IMR-90 (cell line): ENCODE data around the gene ASB14. TPM values are rescaled to one million over a fixed set of nuclear protein-coding genes. Genes with fewer than 3 reads are reported as not detected.
"Not testable (repeated sequence)": the region's sequence is repeated elsewhere in the genome, so short reads cannot be mapped to it uniquely, and the experiment has no call there.

ENCODE experiments used
- ATAC-seq: fragments of 200-7000 bp; cut with Tn5 transposase; 2 replicates; pipeline ENCODE4 v1.9.1; 2020; ENCODE audit warnings: low read depth, mild to moderate bottlenecking, moderate library complexity
- BruUV-seq: library from RNA; stranded (reverse); fragments of 400-500 nt; replicated peaks from 2 replicates; lab custom pipeline; 2021; lab: Mats Ljungman, UMichigan
- CTCF ChIA-PET: fragments of 300-600 bp; formaldehyde crosslinking; extraction: SDS; loops from one replicate; lab custom pipeline; 2021; ENCODE audit warnings: antibody characterized with exemption; lab: Yijun Ruan, JAX
- POLR2A ChIA-PET: fragments of 300-600 bp; sonication (Branson Sonifier 250); formaldehyde crosslinking; loops from one replicate; lab custom pipeline; 2022; ENCODE audit warnings: antibody characterized with exemption; ENCODE audit not compliant: unreplicated experiment; lab: Charles Lee
- DNase-seq: peaks from one replicate; pipeline ENCODE4 v3.0.0; 2013
- H2AFZ ChIP-seq: replicated peaks from 2 replicates; pipeline ENCODE3; 2013; ENCODE audit warnings: low read length, mild to moderate bottlenecking; ENCODE audit not compliant: poor library complexity
- H2AK5ac ChIP-seq: 2 replicates; pipeline ENCODE4 v1.6.1; 2013; ENCODE audit warnings: low read depth, low read length, inconsistent platforms
- H2AK9ac ChIP-seq: replicated peaks from 2 replicates; pipeline ENCODE3; 2013; ENCODE audit warnings: mild to moderate bottlenecking, low read depth, low read length, moderate library complexity; ENCODE audit not compliant: poor library complexity
- H2BK120ac ChIP-seq: 2 replicates; pipeline ENCODE4 v1.6.1; 2013; ENCODE audit warnings: low read depth, low read length, inconsistent platforms
- H2BK15ac ChIP-seq: 3 replicates; pipeline ENCODE4 v1.6.1; 2013; ENCODE audit warnings: low read depth, low read length, inconsistent platforms
- H2BK20ac ChIP-seq: 2 replicates; pipeline ENCODE4 v1.6.1; 2013; ENCODE audit warnings: low read depth, mild to moderate bottlenecking, inconsistent platforms, low read length, moderate library complexity
- H2BK5ac ChIP-seq: 2 replicates; pipeline ENCODE4 v1.6.1; 2013; ENCODE audit warnings: mild to moderate bottlenecking, low read depth, low read length, inconsistent platforms; ENCODE audit not compliant: poor library complexity, severe bottlenecking
- H3K14ac ChIP-seq: replicated peaks from 2 replicates; pipeline ENCODE4 v1.6.1; 2013; ENCODE audit warnings: low read depth, low read length, inconsistent platforms
- H3K18ac ChIP-seq: 2 replicates; pipeline ENCODE4 v1.6.1; 2013; ENCODE audit warnings: low read depth, low read length, control low read depth
- H3K23ac ChIP-seq: 2 replicates; pipeline ENCODE4 v1.6.1; 2013; ENCODE audit warnings: low read depth, low read length, inconsistent platforms
- H3K27ac ChIP-seq: 2 replicates; pipeline ENCODE4 v1.5.1; 2013; ENCODE audit warnings: mild to moderate bottlenecking, control low read depth, low read length; ENCODE audit not compliant: insufficient read depth
- H3K27me3 ChIP-seq: 2 replicates; pipeline ENCODE4 v1.6.1; 2013; ENCODE audit warnings: low read length; ENCODE audit not compliant: control insufficient read depth, insufficient read depth
- H3K36me3 ChIP-seq: 2 replicates; pipeline ENCODE4 v1.6.1; 2013; ENCODE audit warnings: low read length, mixed read lengths; ENCODE audit not compliant: control insufficient read depth, insufficient read depth
- H3K4ac ChIP-seq: 2 replicates; pipeline ENCODE4 v1.6.1; 2013; ENCODE audit warnings: low read depth, low read length, inconsistent platforms
- H3K4me1 ChIP-seq: 2 replicates; pipeline ENCODE4 v1.6.1; 2013; ENCODE audit warnings: low read length, mixed read lengths; ENCODE audit not compliant: control insufficient read depth, insufficient read depth
- H3K4me2 ChIP-seq: 2 replicates; pipeline ENCODE4 v1.6.1; 2013; ENCODE audit warnings: low read depth, mild to moderate bottlenecking, control low read depth, low read length, moderate library complexity
- H3K4me3 ChIP-seq: 2 replicates; pipeline ENCODE4 v1.5.1; 2013; ENCODE audit warnings: low read depth, mild to moderate bottlenecking, control low read depth, low read length, moderate library complexity; ENCODE audit not compliant: insufficient read depth
- H3K56ac ChIP-seq: 2 replicates; pipeline ENCODE4 v1.6.1; 2013; ENCODE audit warnings: low read length, inconsistent platforms; ENCODE audit not compliant: insufficient read depth; ENCODE audit errors: extremely low read depth
- H3K79me1 ChIP-seq, 2 experiments: 2 replicates each; pipeline ENCODE4 v1.6.1; 2013; ENCODE audit warnings: low read length in 2 of 2, inconsistent platforms in 1 of 2, low read depth in 1 of 2
- H3K9ac ChIP-seq: 2 replicates; pipeline ENCODE4 v1.6.1; 2013; ENCODE audit warnings: low read depth, low read length, control low read depth
- H3K9me1 ChIP-seq: 2 replicates; pipeline ENCODE4 v1.6.1; 2013; ENCODE audit warnings: low read length, inconsistent platforms; ENCODE audit not compliant: insufficient read depth
- H3K9me3 ChIP-seq: 2 replicates; pipeline ENCODE4 v1.6.1; 2013; ENCODE audit warnings: low read length; ENCODE audit not compliant: control insufficient read depth, insufficient read depth
- H4K20me1 ChIP-seq: 2 replicates; pipeline ENCODE4 v1.6.1; 2013; ENCODE audit warnings: low read length, inconsistent platforms; ENCODE audit not compliant: insufficient read depth
- H4K5ac ChIP-seq: 2 replicates; pipeline ENCODE4 v1.6.1; 2013; ENCODE audit warnings: mild to moderate bottlenecking, low read depth, low read length, control low read depth
- H4K8ac ChIP-seq, 2 experiments: 2 replicates each; pipeline ENCODE4 v1.6.1; 2013; ENCODE audit warnings: low read depth in 2 of 2, low read length in 2 of 2, control low read depth in 1 of 2, inconsistent platforms in 1 of 2
- H4K91ac ChIP-seq: 2 replicates; pipeline ENCODE4 v1.6.1; 2013; ENCODE audit warnings: low read depth, low read length, inconsistent platforms; ENCODE audit not compliant: insufficient read depth
- WGBS, 2 experiments: methylation state at CpG; one replicate each; pipeline versions ENCODE4 v1.1.5 to v1.1.7; 2013; ENCODE audit warnings: missing lambda C conversion rate in 2 of 2; ENCODE audit not compliant: insufficient read length in 1 of 2; ENCODE audit errors: extremely low coverage in 2 of 2; 5-methylcytosine and 5-hydroxymethylcytosine counted together
- dilution Hi-C: fragments of 300-500 bp; cut with HindIII; formaldehyde crosslinking; loops from one replicate; pipeline ENCODE4 v1.14.3; 2018; ENCODE audit warnings: low sequenced_read_pairs; ENCODE audit not compliant: unreplicated experiment
- in situ Hi-C: fragments of 300-500 bp; cut with MboI; formaldehyde crosslinking; loops from 3 replicates; pipeline ENCODE4 v1.14.3; 2019; ENCODE audit warnings: low sequenced_read_pairs, inconsistent platforms, mixed read lengths
- intact Hi-C: fragments of 100-400 bp; cut with micrococcal nuclease; formaldehyde crosslinking; loops from 2 replicates; pipeline ENCODE4 v1.10.0; 2022
- polyA plus RNA-seq, 3 experiments: library from polyadenylated mRNA; depleted of rRNA; stranded (reverse); fragments of >200 nt; gene quantifications; 2 replicates each; pipeline ENCODE4 v1.2.3, GENCODE V29; 2012; ENCODE audit warnings: low replicate concordance in 1 of 3
- total RNA-seq: library from RNA; depleted of rRNA; stranded (reverse); fragments of >200 nt; gene quantifications from 2 replicates; pipeline ENCODE4 v1.2.3, GENCODE V29; 2012

The ASB14 gene
- total and polyA plus RNA-seq, 2 of the 4 experiments (the other 2 are of a cell fraction) = not detected

- H2BK15ac ChIP-seq, H3K9me1 ChIP-seq, H2BK120ac ChIP-seq, H3K18ac ChIP-seq, H3K9ac ChIP-seq, H4K5ac ChIP-seq, H4K20me1 ChIP-seq, H4K8ac ChIP-seq, in situ Hi-C loops, H3K4ac ChIP-seq, POLR2A ChIA-PET, H3K56ac ChIP-seq, H2AK5ac ChIP-seq, H3K27ac ChIP-seq, H3K14ac ChIP-seq, H3K4me3 ChIP-seq, H3K27me3 ChIP-seq, H3K9me3 ChIP-seq, dilution Hi-C loops, H3K36me3 ChIP-seq, H3K4me2 ChIP-seq, H2BK20ac ChIP-seq, H3K23ac ChIP-seq, ATAC-seq, H3K79me1 ChIP-seq, H2BK5ac ChIP-seq, H2AFZ ChIP-seq, H3K4me1 ChIP-seq, intact Hi-C loops, H4K91ac ChIP-seq, BruUV-seq, H2AK9ac ChIP-seq, CTCF ChIA-PET, DNase-seq: not testable (repeated sequence)
- WGBS, 2 experiments = 87% methylated on average over 7 of the region's 40 CpGs; no CpG with 5 or more reads in 1 of the 2 experiments
These were observed 46.0 kb upstream of the ASB14 start for GRCh38 chr3:57338272-57339070.
